Karpas-422 (cell line): ENCODE results near the gene CLRN2. TPM values are rescaled to one million over a fixed set of nuclear protein-coding genes. Genes with fewer than 3 reads are reported as not detected.

Source experiments
- DNase-seq: peaks from one replicate; pipeline ENCODE4 v3.0.0-alpha.2; 2015
- H2AFZ ChIP-seq: fragments of 200-600 bp; sonication (generic); 2 replicates; pipeline ENCODE4 v1.6.1; 2014; ENCODE audit warnings: antibody characterized with exemption, low read length, mixed read lengths
- H3K27ac ChIP-seq: fragments of 200-600 bp; sonication (generic); 2 replicates; pipeline ENCODE4 v1.5.1; 2014; ENCODE audit warnings: mild to moderate bottlenecking, low read length, moderate library complexity
- H3K27me3 ChIP-seq: fragments of 200-600 bp; sonication (generic); 2 replicates; pipeline ENCODE4 v1.6.1; 2014; ENCODE audit warnings: low read length, mixed read lengths
- H3K36me3 ChIP-seq: fragments of 200-600 bp; sonication (generic); 2 replicates; pipeline ENCODE4 v1.6.1; 2014; ENCODE audit warnings: low read length, mixed read lengths; ENCODE audit not compliant: insufficient read depth
- H3K4me1 ChIP-seq: fragments of 200-600 bp; sonication (generic); 2 replicates; pipeline ENCODE4 v1.6.1; 2014; ENCODE audit warnings: mild to moderate bottlenecking, low read length, mixed read lengths
- H3K4me2 ChIP-seq: fragments of 200-600 bp; sonication (generic); 2 replicates; pipeline ENCODE4 v1.6.1; 2014; ENCODE audit warnings: low read length, low read depth, mild to moderate bottlenecking; ENCODE audit not compliant: poor library complexity, severe bottlenecking
- H3K4me3 ChIP-seq: fragments of 200-600 bp; sonication (generic); 2 replicates; pipeline ENCODE4 v1.5.1; 2014; ENCODE audit warnings: mild to moderate bottlenecking, antibody characterized with exemption, low read length, mixed read lengths
- H3K79me2 ChIP-seq: fragments of 200-600 bp; sonication (generic); 2 replicates; pipeline ENCODE4 v1.6.1; 2014; ENCODE audit warnings: mild to moderate bottlenecking, low read length, mixed read lengths
- H3K9ac ChIP-seq: fragments of 200-600 bp; sonication (generic); 2 replicates; pipeline ENCODE4 v1.6.0; 2014; ENCODE audit warnings: low read length
- H3K9me2 ChIP-seq: fragments of 200-600 bp; sonication (generic), shearing (Covaris generic); replicated peaks from 2 replicates; pipeline ENCODE4 v1.6.0; 2014; ENCODE audit warnings: mild to moderate bottlenecking, low read length, moderate library complexity; ENCODE audit not compliant: insufficient read depth
- H3K9me3 ChIP-seq: fragments of 300-700, 200-600 bp; sonication (generic); 2 replicates; pipeline ENCODE4 v1.6.1; 2014; ENCODE audit warnings: low read length, mixed read lengths
- H4K20me1 ChIP-seq: fragments of 200-600 bp; sonication (generic); 2 replicates; pipeline ENCODE4 v1.6.1; 2014; ENCODE audit warnings: mild to moderate bottlenecking, antibody characterized with exemption, low read length, low read depth; ENCODE audit not compliant: insufficient read depth
- total RNA-seq: library from RNA; depleted of rRNA; stranded (reverse); fragments of >200 nt; shearing (Covaris generic); gene quantifications from 2 replicates; pipeline ENCODE4 v1.2.3, GENCODE V29; 2014; ENCODE audit warnings: low replicate concordance

Gene CLRN2
- total RNA-seq, 1 experiment from 2014 or later = not detected

DNA sequence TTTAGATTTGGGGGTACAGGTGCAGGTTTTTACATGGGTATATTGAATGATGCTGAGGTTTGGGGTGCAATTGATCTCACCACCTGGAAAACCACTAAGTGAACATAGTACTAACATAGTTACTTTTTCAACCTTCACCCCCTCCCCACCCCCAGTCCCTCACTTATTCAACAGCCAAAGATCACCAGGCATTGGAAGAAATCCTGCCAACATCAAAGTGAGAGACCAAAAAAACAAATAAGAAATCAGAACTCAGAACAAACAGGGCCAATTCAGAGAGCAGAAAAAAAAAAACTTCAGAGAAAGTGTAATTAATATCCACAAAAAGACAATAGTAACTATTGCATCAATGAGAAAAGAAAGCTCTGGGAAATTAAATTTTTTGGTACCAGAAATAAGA, 41.5 kb downstream of the CLRN2 start:
- no peak for DNase-seq
- no peak overlapping the region for H3K4me2 ChIP-seq
- H3K36me3 ChIP-seq = no peaks in the 10 kb centered on the region
- H3K9ac ChIP-seq = no peak overlapping the region
- H4K20me1 ChIP-seq = no peaks in the 10 kb centered on the region
- no peaks in the 10 kb centered on the region for H3K79me2 ChIP-seq
- H3K9me3 ChIP-seq = no peaks in the 10 kb centered on the region
- no peak overlapping the region for H3K4me3 ChIP-seq
- peaks cover 11% of the 10 kb centered on the region for H3K4me1 ChIP-seq
- no peaks in the 10 kb centered on the region for H3K9me2 ChIP-seq
- H2AFZ ChIP-seq = no peak overlapping the region
- H3K27me3 ChIP-seq = no peaks in the 10 kb centered on the region
- H3K27ac ChIP-seq = no peak overlapping the region

GRCh38 chr4:17557880-17558279, 42.9 kb downstream of the CLRN2 start:
- H3K9me3 ChIP-seq = no peaks in the 10 kb centered on the region
- H2AFZ ChIP-seq = no peak overlapping the region
- H3K9ac ChIP-seq = no peak overlapping the region
- H3K27me3 ChIP-seq = no peaks in the 10 kb centered on the region
- H3K79me2 ChIP-seq = no peaks in the 10 kb centered on the region
- H3K4me3 ChIP-seq = no peak overlapping the region
- H3K27ac ChIP-seq = no peak overlapping the region
- DNase-seq = no peak
- H3K4me1 ChIP-seq = no peaks in the 10 kb centered on the region
- no peaks in the 10 kb centered on the region for H3K9me2 ChIP-seq
- H4K20me1 ChIP-seq = no peaks in the 10 kb centered on the region
- no peaks in the 10 kb centered on the region for H3K36me3 ChIP-seq
- H3K4me2 ChIP-seq = no peak overlapping the region

GRCh38 chr4:17558941-17559708, 44.2 kb downstream of the CLRN2 start:
- H3K9ac ChIP-seq = no peak overlapping the region
- H2AFZ ChIP-seq = no peak overlapping the region
- H3K36me3 ChIP-seq = no peaks in the 10 kb centered on the region
- no peaks in the 10 kb centered on the region for H3K9me2 ChIP-seq
- no peaks in the 10 kb centered on the region for H3K4me1 ChIP-seq
- H4K20me1 ChIP-seq = no peaks in the 10 kb centered on the region
- no peaks in the 10 kb centered on the region for H3K79me2 ChIP-seq
- no peak for DNase-seq
- H3K9me3 ChIP-seq = no peaks in the 10 kb centered on the region
- H3K27ac ChIP-seq = no peak overlapping the region
- H3K4me2 ChIP-seq = no peak overlapping the region
- H3K27me3 ChIP-seq = no peaks in the 10 kb centered on the region
- H3K4me3 ChIP-seq = no peak overlapping the region

DNA sequence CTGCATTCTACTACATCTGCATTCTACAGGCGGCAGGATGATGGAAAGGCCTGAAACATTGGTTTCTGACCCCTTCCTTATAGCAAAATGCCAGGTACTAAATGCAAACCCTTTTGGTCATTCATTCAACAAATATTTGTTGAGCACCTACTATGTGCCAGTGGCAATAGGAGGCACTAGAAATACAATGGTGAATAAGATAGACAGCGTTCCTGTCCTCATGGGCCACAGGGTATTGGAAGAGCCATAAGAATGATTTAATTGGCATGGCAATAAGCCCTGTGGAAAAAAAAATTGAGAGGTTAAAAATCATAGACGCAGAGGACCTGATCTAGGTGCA, 44.7 kb downstream of the CLRN2 start:
- Histone ChIP-seq H3K36me3 (no peaks in the 10 kb centered on the region), H2AFZ (no peak overlapping the region), H4K20me1 (no peaks in the 10 kb centered on the region), H3K9me3 (no peaks in the 10 kb centered on the region), H3K79me2 (no peaks in the 10 kb centered on the region), H3K9ac (no peak overlapping the region), H3K4me2 (no peak overlapping the region), H3K9me2 (no peaks in the 10 kb centered on the region), H3K27me3 (no peaks in the 10 kb centered on the region), H3K27ac (no peak overlapping the region), H3K4me1 (no peaks in the 10 kb centered on the region), H3K4me3 (no peak overlapping the region)
- no peak for DNase-seq

- H3K9me3 ChIP-seq = no peaks in the 10 kb centered on the region
- no peak overlapping the region for H3K4me2 ChIP-seq
- no peaks in the 10 kb centered on the region for H4K20me1 ChIP-seq
- H3K4me1 ChIP-seq = no peaks in the 10 kb centered on the region
- no peak overlapping the region for H3K27ac ChIP-seq
- DNase-seq = no peak
- H2AFZ ChIP-seq = no peak overlapping the region
- no peak overlapping the region for H3K4me3 ChIP-seq
- H3K79me2 ChIP-seq = no peaks in the 10 kb centered on the region
- H3K36me3 ChIP-seq = no peaks in the 10 kb centered on the region
- no peaks in the 10 kb centered on the region for H3K9me2 ChIP-seq
- H3K27me3 ChIP-seq = no peaks in the 10 kb centered on the region
- no peak overlapping the region for H3K9ac ChIP-seq
These were observed 45.2 kb downstream of the CLRN2 start for GRCh38 chr4:17560065-17560673.

DNA sequence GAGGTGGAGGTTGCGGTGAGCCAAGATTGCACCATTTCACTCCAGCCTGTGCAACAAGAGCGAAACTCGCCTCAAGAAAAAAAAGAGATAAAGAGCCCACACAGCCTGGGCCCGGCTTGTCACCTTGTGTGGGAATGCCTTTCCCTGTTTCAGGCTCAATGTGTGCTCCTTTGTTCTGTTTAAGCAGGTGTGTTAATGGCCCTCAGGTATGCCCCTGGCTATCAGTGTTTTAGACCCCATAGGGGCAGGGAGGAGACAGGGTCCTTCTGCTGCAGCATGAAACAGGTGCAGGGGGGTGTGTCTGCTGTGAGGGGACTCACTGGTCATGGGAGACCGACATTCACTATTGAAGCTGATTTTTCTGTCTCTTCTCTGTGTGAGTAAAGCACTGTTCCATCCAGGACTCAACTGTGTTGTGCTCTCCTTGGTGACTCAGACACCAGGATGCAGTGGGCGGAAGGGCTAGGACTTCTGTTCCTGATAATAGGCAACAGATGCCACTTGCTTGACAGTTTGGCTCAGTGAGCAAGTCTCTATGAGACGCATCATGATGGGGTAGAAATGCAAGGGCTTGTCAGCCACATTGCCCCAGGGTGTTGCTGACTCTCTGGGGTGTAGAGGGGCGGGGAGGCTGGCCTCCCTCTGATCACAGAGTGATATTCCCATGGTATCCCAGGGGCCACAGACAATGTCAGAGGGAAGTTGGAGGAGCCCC, 46.4 kb downstream of the CLRN2 start:
- no peaks in the 10 kb centered on the region for H4K20me1 ChIP-seq
- no peaks in the 10 kb centered on the region for H3K9me2 ChIP-seq
- H3K79me2 ChIP-seq = no peaks in the 10 kb centered on the region
- no peak overlapping the region for H2AFZ ChIP-seq
- no peak overlapping the region for H3K4me3 ChIP-seq
- H3K4me1 ChIP-seq = peaks cover under 1% of the 10 kb centered on the region; the same call in 1 of the 2 replicates
- no peaks in the 10 kb centered on the region for H3K9me3 ChIP-seq
- no peak overlapping the region for H3K9ac ChIP-seq
- no peak overlapping the region for H3K27ac ChIP-seq
- no peak for DNase-seq
- no peaks in the 10 kb centered on the region for H3K36me3 ChIP-seq
- H3K4me2 ChIP-seq = no peak overlapping the region
- no peaks in the 10 kb centered on the region for H3K27me3 ChIP-seq

- H3K27me3 ChIP-seq = no peaks in the 10 kb centered on the region
- DNase-seq = peak; percentile 70
- H4K20me1 ChIP-seq = no peaks in the 10 kb centered on the region
- no peaks in the 10 kb centered on the region for H3K36me3 ChIP-seq
- H3K4me2 ChIP-seq = no peak overlapping the region
- no peaks in the 10 kb centered on the region for H3K9me2 ChIP-seq
- peaks cover 8% of the 10 kb centered on the region for H3K4me1 ChIP-seq
- no peaks in the 10 kb centered on the region for H3K9me3 ChIP-seq
- H2AFZ ChIP-seq = no peak overlapping the region
- H3K9ac ChIP-seq = no peak overlapping the region
- no peak overlapping the region for H3K4me3 ChIP-seq
- H3K79me2 ChIP-seq = no peaks in the 10 kb centered on the region
- H3K27ac ChIP-seq = no peak overlapping the region
These were observed 47.2 kb downstream of the CLRN2 start for GRCh38 chr4:17562157-17562556.

- Histone ChIP-seq H3K27me3 (no peaks in the 10 kb centered on the region), H3K9me3 (no peaks in the 10 kb centered on the region), H3K36me3 (no peaks in the 10 kb centered on the region), H3K4me2 (no peak overlapping the region), H3K4me3 (no peak overlapping the region), H3K79me2 (no peaks in the 10 kb centered on the region), H4K20me1 (no peaks in the 10 kb centered on the region), H3K9ac (no peak overlapping the region), H2AFZ (no peak overlapping the region), H3K9me2 (no peaks in the 10 kb centered on the region), H3K4me1 (peaks cover 11% of the 10 kb centered on the region), H3K27ac (no peak overlapping the region)
- no peak for DNase-seq
These were observed 50.9 kb downstream of the CLRN2 start for GRCh38 chr4:17565846-17566245.
